GM21515 (cell line): ENCODE data around the gene GNB1L.
A peak's percentile ranks its signal among the peaks of the same experiment; 100 is the strongest.

Experiments
- ATAC-seq: cut with Tn5 transposase; IDR thresholded peaks from one replicate; pipeline ENCODE4 v1.9.1; 2021; ENCODE audit not compliant: unreplicated experiment

The GNB1L gene

GRCh38 chr22:19866665-19867009, 12.0 kb upstream of the GNB1L start:
- ATAC-seq = no peak

- ATAC-seq = no peak
Measured at GRCh38 chr22:19865141-19865829, 10.6 kb upstream of the GNB1L start.

- no peak for ATAC-seq
Measured at GRCh38 chr22:19864538-19865106, 9.9 kb upstream of the GNB1L start.

GRCh38 chr22:19863571-19863970, 8.9 kb upstream of the GNB1L start:
- no peak for ATAC-seq

- ATAC-seq = no peak
Measured at GRCh38 chr22:19862619-19863246, 8.1 kb upstream of the GNB1L start.

- ATAC-seq = no peak
Measured at GRCh38 chr22:19859861-19860510, 5.3 kb upstream of the GNB1L start.

- no peak for ATAC-seq
Measured at GRCh38 chr22:19857382-19857781, 2.7 kb upstream of the GNB1L start.

- peak; percentile 17 for ATAC-seq
Measured at GRCh38 chr22:19855504-19856409, 1.1 kb upstream of the GNB1L start.

GRCh38 chr22:19853879-19854777, 546 bp downstream of the GNB1L start:
- ATAC-seq = no peak

- ATAC-seq = no peak
Measured at GRCh38 chr22:19853058-19853878, 1.4 kb downstream of the GNB1L start.

- ATAC-seq = no peak
Measured at GRCh38 chr22:19852177-19852781, 2.4 kb downstream of the GNB1L start.

- no peak for ATAC-seq
Measured at GRCh38 chr22:19851291-19852176, 3.1 kb downstream of the GNB1L start.

- no peak for ATAC-seq
Measured at GRCh38 chr22:19850763-19851109, 3.9 kb downstream of the GNB1L start.

GRCh38 chr22:19849835-19850762, 4.6 kb downstream of the GNB1L start:
- no peak for ATAC-seq

GRCh38 chr22:19848298-19849224, 6.1 kb downstream of the GNB1L start:
- no peak for ATAC-seq

- no peak for ATAC-seq
Measured at GRCh38 chr22:19847345-19847632, 7.4 kb downstream of the GNB1L start.
